ENCODE results near the gene ZHX3. TPM values are rescaled to one million over a fixed set of nuclear protein-coding genes. Genes with fewer than 3 reads are reported as not detected.
A peak's percentile ranks its signal among the peaks of the same experiment; 100 is the strongest.

ZHX3 gene
- total and polyA plus RNA-seq, 9 of the 15 experiments (the other 6 are each of a cell fraction or from before 2014, with no cell fraction given): 0.80 to 14.6 (median 4.9) TPM

GRCh38 chr20:41261790-41262717 is 55.5 kb downstream of the ZHX3 start (continued):
- peak in 1 of 2 experiments; percentile 89; a peak in 2 of 4 replicates for TF ChIP-seq RCOR1 (IDR thresholded peaks at IDR 0.05; ENCODE audit: borderline replicate concordance in 1 of 2, low read depth in 2 of 2, low read length in 2 of 2)
- TF ChIP-seq, protein P1, sequence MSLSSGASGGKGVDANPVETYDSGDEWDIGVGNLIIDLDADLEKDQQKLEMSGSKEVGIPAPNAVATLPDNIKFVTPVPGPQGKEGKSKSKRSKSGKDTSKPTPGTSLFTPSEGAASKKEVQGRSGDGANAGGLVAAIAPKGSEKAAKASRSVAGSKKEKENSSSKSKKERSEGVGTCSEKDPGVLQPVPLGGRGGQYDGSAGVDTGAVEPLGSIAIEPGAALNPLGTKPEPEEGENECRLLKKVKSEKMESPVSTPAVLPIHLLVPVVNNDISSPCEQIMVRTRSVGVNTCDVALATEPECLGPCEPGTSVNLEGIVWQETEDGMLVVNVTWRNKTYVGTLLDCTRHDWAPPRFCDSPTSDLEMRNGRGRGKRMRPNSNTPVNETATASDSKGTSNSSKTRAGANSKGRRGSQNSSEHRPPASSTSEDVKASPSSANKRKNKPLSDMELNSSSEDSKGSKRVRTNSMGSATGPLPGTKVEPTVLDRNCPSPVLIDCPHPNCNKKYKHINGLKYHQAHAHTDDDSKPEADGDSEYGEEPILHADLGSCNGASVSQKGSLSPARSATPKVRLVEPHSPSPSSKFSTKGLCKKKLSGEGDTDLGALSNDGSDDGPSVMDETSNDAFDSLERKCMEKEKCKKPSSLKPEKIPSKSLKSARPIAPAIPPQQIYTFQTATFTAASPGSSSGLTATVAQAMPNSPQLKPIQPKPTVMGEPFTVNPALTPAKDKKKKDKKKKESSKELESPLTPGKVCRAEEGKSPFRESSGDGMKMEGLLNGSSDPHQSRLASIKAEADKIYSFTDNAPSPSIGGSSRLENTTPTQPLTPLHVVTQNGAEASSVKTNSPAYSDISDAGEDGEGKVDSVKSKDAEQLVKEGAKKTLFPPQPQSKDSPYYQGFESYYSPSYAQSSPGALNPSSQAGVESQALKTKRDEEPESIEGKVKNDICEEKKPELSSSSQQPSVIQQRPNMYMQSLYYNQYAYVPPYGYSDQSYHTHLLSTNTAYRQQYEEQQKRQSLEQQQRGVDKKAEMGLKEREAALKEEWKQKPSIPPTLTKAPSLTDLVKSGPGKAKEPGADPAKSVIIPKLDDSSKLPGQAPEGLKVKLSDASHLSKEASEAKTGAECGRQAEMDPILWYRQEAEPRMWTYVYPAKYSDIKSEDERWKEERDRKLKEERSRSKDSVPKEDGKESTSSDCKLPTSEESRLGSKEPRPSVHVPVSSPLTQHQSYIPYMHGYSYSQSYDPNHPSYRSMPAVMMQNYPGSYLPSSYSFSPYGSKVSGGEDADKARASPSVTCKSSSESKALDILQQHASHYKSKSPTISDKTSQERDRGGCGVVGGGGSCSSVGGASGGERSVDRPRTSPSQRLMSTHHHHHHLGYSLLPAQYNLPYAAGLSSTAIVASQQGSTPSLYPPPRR (CRISPR knock-in tag; IDR thresholded peaks at IDR 0.05; ENCODE audit: borderline replicate concordance): no peak
- TF ChIP-seq ZNF398 (CRISPR knock-in tag; IDR thresholded peaks at IDR 0.05): no peak
- TF ChIP-seq ZNF445 (CRISPR knock-in tag; IDR thresholded peaks at IDR 0.05; ENCODE audit: low read depth): no peak
- TF ChIP-seq ZBTB43 (CRISPR knock-in tag; IDR thresholded peaks at IDR 0.05): no peak
- no peak for TF ChIP-seq ZNF146 (CRISPR knock-in tag; IDR thresholded peaks at IDR 0.05; ENCODE audit: unreplicated experiment)
- peak; percentile 50; the same call in 1 of the 2 replicates for TF ChIP-seq CC2D1A (IDR thresholded peaks at IDR 0.05)
- TF ChIP-seq NCOR1 (IDR thresholded peaks at IDR 0.05): peak; percentile 88
- no peak for TF ChIP-seq THRAP3 (IDR thresholded peaks at IDR 0.05; ENCODE audit: borderline replicate concordance)
- no peak for TF ChIP-seq ZFP1 (CRISPR knock-in tag; IDR thresholded peaks at IDR 0.05)
- peak; percentile 61; the same call in 1 of the 2 replicates for TF ChIP-seq BHLHE40 (IDR thresholded peaks at IDR 0.05; ENCODE audit: low read length)
- TF ChIP-seq ZSCAN29 (IDR thresholded peaks at IDR 0.05): no peak
- TF ChIP-seq ZNF75A (CRISPR knock-in tag; IDR thresholded peaks at IDR 0.05): no peak
- no peak; the same call in 1 of the 2 replicates for TF ChIP-seq LCOR (CRISPR knock-in tag; IDR thresholded peaks at IDR 0.05)
- TF ChIP-seq ZNF696 (CRISPR knock-in tag; conservative IDR thresholded peaks at IDR 0.05): no peak
